Right renal cortex interstitium (tissue), 3 donors: ENCODE data around the gene CFAP92. TPM values are rescaled to one million over a fixed set of nuclear protein-coding genes. Genes with fewer than 3 reads are reported as not detected.
"Not testable (repeated sequence)": the region's sequence is repeated elsewhere in the genome, so short reads cannot be mapped to it uniquely, and the experiment has no call there.

Experiments used
- DNase-seq, 3 donors: peaks; one replicate each; pipeline ENCODE4 v3.0.0-alpha.2; 2013; ENCODE audit warnings: low read depth in 3 of 3, low spot score in 2 of 3
- polyA plus RNA-seq, 3 donors: library from polyadenylated mRNA; unstranded; fragments of 120-200 nt; gene quantifications; one replicate each; pipeline ENCODE4 v1.2.1, GENCODE V29; 2013; ENCODE audit not compliant: insufficient read length in 3 of 3

The CFAP92 gene
- polyA plus RNA-seq, 3 donors, result 1.1 to 1.8 (median 1.2) TPM

GRCh38 chr3:128945041-128945877 lies 48.6 kb downstream of the CFAP92 start:
- DNase-seq, result no peak

GRCh38 chr3:128942161-128942952 lies 51.5 kb downstream of the CFAP92 start:
- no peak for DNase-seq

- no peak for DNase-seq
These were observed 53.6 kb downstream of the CFAP92 start for GRCh38 chr3:128940252-128940651.

GRCh38 chr3:128936341-128936740 lies 57.5 kb downstream of the CFAP92 start:
- DNase-seq, result no peak

GRCh38 chr3:128935922-128936321 lies 58.0 kb downstream of the CFAP92 start:
- no peak for DNase-seq

- no peak for DNase-seq
These were observed 60.0 kb downstream of the CFAP92 start for GRCh38 chr3:128933922-128934253.

GRCh38 chr3:128933213-128933921 lies 60.5 kb downstream of the CFAP92 start:
- DNase-seq, result no peak

GRCh38 chr3:128932516-128933212 lies 61.2 kb downstream of the CFAP92 start:
- no peak for DNase-seq

GRCh38 chr3:128931046-128931445 lies 62.8 kb downstream of the CFAP92 start:
- no peak for DNase-seq

- DNase-seq, result no peak
These were observed 64.5 kb downstream of the CFAP92 start for GRCh38 chr3:128929364-128929763.

GRCh38 chr3:128923986-128924385 lies 69.9 kb downstream of the CFAP92 start:
- DNase-seq, result not testable (repeated sequence)

- DNase-seq, result no peak
These were observed 70.3 kb downstream of the CFAP92 start for GRCh38 chr3:128923576-128923975.

GRCh38 chr3:128922804-128923459 lies 70.9 kb downstream of the CFAP92 start:
- DNase-seq, result no peak

GRCh38 chr3:128919988-128920387 lies 73.9 kb downstream of the CFAP92 start:
- no peak for DNase-seq

- DNase-seq, result no peak
These were observed 76.6 kb downstream of the CFAP92 start for GRCh38 chr3:128917291-128917690.

- no peak for DNase-seq
These were observed 78.8 kb downstream of the CFAP92 start for GRCh38 chr3:128914966-128915645.

GRCh38 chr3:128911911-128912310 lies 82.0 kb downstream of the CFAP92 start:
- no peak for DNase-seq

GRCh38 chr3:128910006-128910405 lies 83.9 kb downstream of the CFAP92 start:
- no peak for DNase-seq

GRCh38 chr3:128908951-128909350 lies 84.9 kb downstream of the CFAP92 start:
- no peak for DNase-seq
